Stimulated activated effector memory CD8-positive, alpha-beta T cell treated with anti-CD3 and anti-CD28 coated beads, Interleukin-12 subunit alpha, Interleukin-12 subunit beta, amount 100 ng/mL, for 72 hours (primary cell): ENCODE data around the gene COL11A2.

Experiments used
- ATAC-seq: fragments of 150-1000 bp; cut with Tn5 transposase; 2 replicates; pipeline ENCODE4 v1.10.0; 2021
- DNase-seq, 2 donors: peaks; one replicate each; pipeline ENCODE4 v3.0.0; 2021 to 2022; ENCODE audit warnings: low spot score in 2 of 2
- H3K27ac Mint-ChIP-seq: one replicate; pipeline ENCODE4 v1.8.0; 2022; ENCODE audit warnings: mild to moderate bottlenecking, mixed read lengths
- H3K36me3 Mint-ChIP-seq: one replicate; pipeline ENCODE4 v1.8.0; 2022; ENCODE audit warnings: mild to moderate bottlenecking, mixed read lengths
- H3K4me1 Mint-ChIP-seq: one replicate; pipeline ENCODE4 v1.8.0; 2022; ENCODE audit warnings: mixed read lengths
- H3K4me3 Mint-ChIP-seq: one replicate; pipeline ENCODE4 v1.8.0; 2022; ENCODE audit warnings: mild to moderate bottlenecking, mixed read lengths
- H3K9me3 Mint-ChIP-seq: one replicate; pipeline ENCODE4 v1.8.0; 2022; ENCODE audit warnings: mixed read lengths

COL11A2 gene

GRCh38 chr6:33201935-33202334, 9.7 kb upstream of the COL11A2 start:
- peak overlapping the region; percentile 92 for H3K4me3 Mint-ChIP-seq
- peaks cover 87% of the 10 kb centered on the region for H3K4me1 Mint-ChIP-seq
- H3K9me3 Mint-ChIP-seq: no peaks in the 10 kb centered on the region
- ATAC-seq: no peak
- H3K36me3 Mint-ChIP-seq: peaks cover 75% of the 10 kb centered on the region
- peak overlapping the region; percentile 98 for H3K27ac Mint-ChIP-seq
- no peak for DNase-seq

- Mint-ChIP-seq H3K4me3 (peak overlapping the region; percentile 92), H3K27ac (peak overlapping the region; percentile 98), H3K4me1 (peaks cover 87% of the 10 kb centered on the region), H3K9me3 (no peaks in the 10 kb centered on the region), H3K36me3 (peaks cover 83% of the 10 kb centered on the region)
- ATAC-seq: no peak
- no peak for DNase-seq
Observed at GRCh38 chr6:33201147-33201545, 8.9 kb upstream of the COL11A2 start.

- Mint-ChIP-seq H3K36me3 (peaks cover 84% of the 10 kb centered on the region), H3K9me3 (no peaks in the 10 kb centered on the region), H3K4me3 (peak within 1 kb of the TSS; percentile 92), H3K4me1 (peaks cover 84% of the 10 kb centered on the region), H3K27ac (peak within 1 kb of the TSS; percentile 98)
- DNase-seq (peak; percentile 91 to 97), ATAC-seq (peak; percentile 68)
Observed at GRCh38 chr6:33200219-33201146, 8.2 kb upstream of the COL11A2 start, which contains the start of the genes RXRB and SLC39A7. RXRB (minus strand) TSS chr6:33200665; CDS start chr6:33200476, 189 bp downstream. SLC39A7 (plus strand) TSS chr6:33200867; CDS start chr6:33201246, 379 bp downstream.

GRCh38 chr6:33199687-33200218, 7.5 kb upstream of the COL11A2 start:
- DNase-seq (peak in 1 of 2 donors; percentile 66), ATAC-seq (peak; percentile 58)
- H3K27ac Mint-ChIP-seq: peak overlapping the region; percentile 98
- peaks cover 84% of the 10 kb centered on the region for H3K36me3 Mint-ChIP-seq
- peak overlapping the region; percentile 92 for H3K4me3 Mint-ChIP-seq
- peaks cover 79% of the 10 kb centered on the region for H3K4me1 Mint-ChIP-seq
- no peaks in the 10 kb centered on the region for H3K9me3 Mint-ChIP-seq

- peak overlapping the region; percentile 92 for H3K4me3 Mint-ChIP-seq
- ATAC-seq: no peak
- no peak for DNase-seq
- H3K27ac Mint-ChIP-seq: peak overlapping the region; percentile 98
- peaks cover 74% of the 10 kb centered on the region for H3K4me1 Mint-ChIP-seq
- H3K9me3 Mint-ChIP-seq: no peaks in the 10 kb centered on the region
- peaks cover 85% of the 10 kb centered on the region for H3K36me3 Mint-ChIP-seq
Observed at GRCh38 chr6:33198853-33199436, 6.7 kb upstream of the COL11A2 start.

- peaks cover 68% of the 10 kb centered on the region for H3K4me1 Mint-ChIP-seq
- H3K36me3 Mint-ChIP-seq: peaks cover 84% of the 10 kb centered on the region
- peak overlapping the region; percentile 98 for H3K27ac Mint-ChIP-seq
- H3K4me3 Mint-ChIP-seq: peak overlapping the region; percentile 92
- H3K9me3 Mint-ChIP-seq: no peaks in the 10 kb centered on the region
- no peak for ATAC-seq
- DNase-seq: no peak
Observed at GRCh38 chr6:33198159-33198852, 6.0 kb upstream of the COL11A2 start.

GRCh38 chr6:33197431-33198048, 5.3 kb upstream of the COL11A2 start:
- ATAC-seq (peak; percentile 56), DNase-seq (peak in 1 of 2 donors; percentile 66)
- Mint-ChIP-seq H3K27ac (peak overlapping the region; percentile 98), H3K4me1 (peaks cover 65% of the 10 kb centered on the region), H3K4me3 (peak overlapping the region; percentile 92), H3K9me3 (no peaks in the 10 kb centered on the region), H3K36me3 (peaks cover 77% of the 10 kb centered on the region)

GRCh38 chr6:33195304-33196165, 3.3 kb upstream of the COL11A2 start:
- no peak overlapping the region for H3K27ac Mint-ChIP-seq
- H3K36me3 Mint-ChIP-seq: peaks cover 57% of the 10 kb centered on the region
- ATAC-seq: no peak
- H3K4me3 Mint-ChIP-seq: no peak overlapping the region
- peaks cover 47% of the 10 kb centered on the region for H3K4me1 Mint-ChIP-seq
- H3K9me3 Mint-ChIP-seq: no peaks in the 10 kb centered on the region
- DNase-seq: no peak

- no peak for ATAC-seq
- no peaks in the 10 kb centered on the region for H3K9me3 Mint-ChIP-seq
- no peak for DNase-seq
- peaks cover 53% of the 10 kb centered on the region for H3K36me3 Mint-ChIP-seq
- H3K4me1 Mint-ChIP-seq: peaks cover 45% of the 10 kb centered on the region
- no peak overlapping the region for H3K4me3 Mint-ChIP-seq
- H3K27ac Mint-ChIP-seq: no peak overlapping the region
Observed at GRCh38 chr6:33194431-33194979, 2.2 kb upstream of the COL11A2 start.

GRCh38 chr6:33193619-33194018, 1.4 kb upstream of the COL11A2 start:
- ATAC-seq: no peak
- Mint-ChIP-seq H3K27ac (no peak overlapping the region), H3K4me3 (peak overlapping the region; percentile 54), H3K36me3 (peaks cover 51% of the 10 kb centered on the region), H3K9me3 (no peaks in the 10 kb centered on the region), H3K4me1 (peaks cover 36% of the 10 kb centered on the region)
- no peak for DNase-seq

GRCh38 chr6:33192671-33193602, 670 bp upstream of the COL11A2 start:
- peak; percentile 19 for ATAC-seq
- H3K4me3 Mint-ChIP-seq: peak overlapping the region; percentile 54
- H3K36me3 Mint-ChIP-seq: peaks cover 46% of the 10 kb centered on the region
- no peaks in the 10 kb centered on the region for H3K9me3 Mint-ChIP-seq
- peaks cover 32% of the 10 kb centered on the region for H3K4me1 Mint-ChIP-seq
- no peak for DNase-seq
- H3K27ac Mint-ChIP-seq: no peak overlapping the region

- Mint-ChIP-seq H3K4me1 (peaks cover 26% of the 10 kb centered on the region), H3K4me3 (peak overlapping the region; percentile 54), H3K27ac (peak overlapping the region; percentile 4), H3K9me3 (no peaks in the 10 kb centered on the region), H3K36me3 (peaks cover 32% of the 10 kb centered on the region)
- ATAC-seq: no peak
- no peak for DNase-seq
Observed at GRCh38 chr6:33191383-33192104, 723 bp downstream of the COL11A2 start.
